ENCODE measurements around the gene KCNIP1.

Gene KCNIP1

GRCh38 chr5:170509348-170509660 lies 5.5 kb downstream of the KCNIP1 start:
- no peak for DNase-seq

- no peak for DNase-seq
These were observed 6.3 kb downstream of the KCNIP1 start for GRCh38 chr5:170510126-170510525.

- no peak for DNase-seq
These were observed 6.7 kb downstream of the KCNIP1 start for GRCh38 chr5:170510559-170510958.

GRCh38 chr5:170511551-170512258 lies 7.9 kb downstream of the KCNIP1 start:
- no peak for DNase-seq

- DNase-seq = no peak
These were observed 10.2 kb downstream of the KCNIP1 start for GRCh38 chr5:170513856-170514525.

- DNase-seq = no peak
These were observed 13.6 kb downstream of the KCNIP1 start for GRCh38 chr5:170517411-170517810.

GRCh38 chr5:170518277-170518676 lies 14.5 kb downstream of the KCNIP1 start:
- no peak for DNase-seq

GRCh38 chr5:170519549-170519948 lies 15.7 kb downstream of the KCNIP1 start:
- no peak for DNase-seq

GRCh38 chr5:170520372-170520771 lies 16.6 kb downstream of the KCNIP1 start:
- no peak for DNase-seq

GRCh38 chr5:170522211-170523141 lies 18.7 kb downstream of the KCNIP1 start:
- no peak for DNase-seq

- no peak for DNase-seq
These were observed 19.3 kb downstream of the KCNIP1 start for GRCh38 chr5:170523142-170523551.

GRCh38 chr5:170523830-170524229 lies 20.0 kb downstream of the KCNIP1 start:
- DNase-seq = no peak

- DNase-seq = no peak
These were observed 20.8 kb downstream of the KCNIP1 start for GRCh38 chr5:170524576-170524975.

GRCh38 chr5:170525470-170526211 lies 21.8 kb downstream of the KCNIP1 start:
- DNase-seq = no peak

- DNase-seq = no peak
These were observed 24.2 kb downstream of the KCNIP1 start for GRCh38 chr5:170527991-170528390.

- no peak for DNase-seq
These were observed 25.2 kb downstream of the KCNIP1 start for GRCh38 chr5:170528976-170529375.

- DNase-seq = no peak
These were observed 29.1 kb downstream of the KCNIP1 start for GRCh38 chr5:170532935-170533334.

- DNase-seq = no peak
These were observed 29.6 kb downstream of the KCNIP1 start for GRCh38 chr5:170533383-170533782.

- DNase-seq = peak; percentile 20
These were observed 30.4 kb downstream of the KCNIP1 start for GRCh38 chr5:170534177-170534576.

- DNase-seq = peak; percentile 42
These were observed 31.1 kb downstream of the KCNIP1 start for GRCh38 chr5:170534941-170535340.

- no peak for DNase-seq
These were observed 32.7 kb downstream of the KCNIP1 start for GRCh38 chr5:170536525-170536924.

- DNase-seq = no peak
These were observed 33.8 kb downstream of the KCNIP1 start for GRCh38 chr5:170537451-170538095.

Measured in activated CD8-positive, alpha-beta memory T cell treated with anti-CD3 and anti-CD28 coated beads, Interleukin-2, amount 50 U/mL, for 48 hours (primary cell).